ENCODE results near the gene RHOXF2. TPM values are rescaled to one million over a fixed set of nuclear protein-coding genes. Genes with fewer than 3 reads are reported as not detected.
"Not testable (repeated sequence)": the region's sequence is repeated elsewhere in the genome, so short reads cannot be mapped to it uniquely, and the experiment has no call there.

RHOXF2 gene
- total RNA-seq, 1 donor from 2014 or later, result not detected

DNA sequence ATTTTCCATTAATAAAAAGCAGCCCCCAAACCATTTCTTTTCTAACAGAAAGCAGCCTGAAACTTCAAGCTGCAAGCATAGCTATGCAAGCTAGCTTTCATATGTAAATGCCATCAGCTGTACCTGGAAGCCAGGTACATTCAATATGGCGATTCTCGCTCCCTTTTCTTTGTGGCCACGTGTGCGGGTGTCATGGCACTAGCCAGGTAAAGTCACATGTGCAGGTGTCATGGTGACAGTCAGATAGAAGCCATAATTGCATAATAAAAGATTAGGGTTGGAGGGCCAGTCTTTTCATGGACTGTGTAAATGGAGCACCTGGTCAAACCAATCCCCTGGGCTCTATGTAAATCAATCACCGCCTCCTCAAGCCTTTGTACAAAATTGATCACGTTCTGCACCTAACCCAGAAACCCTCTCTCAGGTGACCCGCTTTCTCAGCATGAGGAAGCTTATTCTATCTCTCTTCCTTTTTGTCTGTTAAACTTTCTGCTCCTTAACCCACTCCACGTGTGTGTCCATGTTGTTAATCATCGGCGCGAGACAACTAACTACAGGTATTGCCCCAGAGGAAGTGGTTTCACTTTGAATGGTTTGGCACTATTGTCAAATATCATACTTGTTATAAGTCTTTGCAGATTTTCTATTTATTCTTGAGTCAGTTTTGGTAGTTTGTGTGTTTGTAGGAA lies 18.0 kb upstream of the RHOXF2 start:
- TF ChIP-seq, protein P1, sequence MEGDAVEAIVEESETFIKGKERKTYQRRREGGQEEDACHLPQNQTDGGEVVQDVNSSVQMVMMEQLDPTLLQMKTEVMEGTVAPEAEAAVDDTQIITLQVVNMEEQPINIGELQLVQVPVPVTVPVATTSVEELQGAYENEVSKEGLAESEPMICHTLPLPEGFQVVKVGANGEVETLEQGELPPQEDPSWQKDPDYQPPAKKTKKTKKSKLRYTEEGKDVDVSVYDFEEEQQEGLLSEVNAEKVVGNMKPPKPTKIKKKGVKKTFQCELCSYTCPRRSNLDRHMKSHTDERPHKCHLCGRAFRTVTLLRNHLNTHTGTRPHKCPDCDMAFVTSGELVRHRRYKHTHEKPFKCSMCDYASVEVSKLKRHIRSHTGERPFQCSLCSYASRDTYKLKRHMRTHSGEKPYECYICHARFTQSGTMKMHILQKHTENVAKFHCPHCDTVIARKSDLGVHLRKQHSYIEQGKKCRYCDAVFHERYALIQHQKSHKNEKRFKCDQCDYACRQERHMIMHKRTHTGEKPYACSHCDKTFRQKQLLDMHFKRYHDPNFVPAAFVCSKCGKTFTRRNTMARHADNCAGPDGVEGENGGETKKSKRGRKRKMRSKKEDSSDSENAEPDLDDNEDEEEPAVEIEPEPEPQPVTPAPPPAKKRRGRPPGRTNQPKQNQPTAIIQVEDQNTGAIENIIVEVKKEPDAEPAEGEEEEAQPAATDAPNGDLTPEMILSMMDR (IDR thresholded peaks at IDR 0.05; ENCODE audit: unreplicated experiment), result no peak
- Mint-ChIP-seq H3K27ac (ENCODE audit: unreplicated experiment) (no peak overlapping the region), H3K27me3 (ENCODE audit: unreplicated experiment) (no peaks in the 10 kb centered on the region), H3K36me3 (ENCODE audit: low read depth, unreplicated experiment) (no peaks in the 10 kb centered on the region), H3K4me1 (ENCODE audit: unreplicated experiment) (no peaks in the 10 kb centered on the region), H3K4me3 (ENCODE audit: unreplicated experiment) (no peak overlapping the region), H3K9me3 (ENCODE audit: unreplicated experiment) (no peaks in the 10 kb centered on the region)
- DNase-seq (ENCODE audit: low spot score), result no peak

DNA sequence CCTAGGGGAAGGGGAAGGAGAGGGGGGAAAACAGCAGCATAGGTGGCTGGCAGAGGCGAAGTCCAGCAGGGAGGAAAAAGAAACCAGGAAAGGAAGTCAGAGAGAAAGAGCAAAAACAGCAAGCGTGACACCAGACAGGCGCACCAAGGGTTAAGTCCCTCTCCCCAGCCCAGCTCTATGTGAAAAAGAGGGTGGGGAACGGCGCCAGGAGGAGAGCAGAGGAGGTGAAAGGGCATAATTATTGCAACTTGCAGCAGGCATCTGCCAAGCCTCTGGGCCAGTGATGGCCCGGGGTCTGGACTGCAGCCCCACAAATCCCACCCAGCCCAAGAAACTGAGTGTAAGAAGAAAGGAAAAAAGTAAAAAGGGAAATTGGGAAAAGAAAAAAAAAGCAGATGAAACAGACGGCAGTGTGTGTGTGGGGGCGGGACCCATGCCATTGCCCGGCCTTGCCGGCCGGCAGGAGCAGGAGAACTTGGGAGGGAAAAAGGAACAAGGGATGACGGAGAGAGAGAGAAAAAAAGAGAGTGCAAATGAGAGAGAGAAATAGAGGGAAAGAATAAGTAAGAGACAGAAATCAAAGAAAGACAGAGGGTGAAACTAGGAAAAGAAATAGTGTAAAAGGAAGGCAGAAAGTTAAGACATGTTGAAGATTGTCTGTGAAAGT lies 14.1 kb upstream of the RHOXF2 start:
- Mint-ChIP-seq H3K4me3 (ENCODE audit: unreplicated experiment) (no peak overlapping the region), H3K4me1 (ENCODE audit: unreplicated experiment) (no peaks in the 10 kb centered on the region), H3K27me3 (ENCODE audit: unreplicated experiment) (no peaks in the 10 kb centered on the region), H3K9me3 (ENCODE audit: unreplicated experiment) (peaks cover 14% of the 10 kb centered on the region), H3K27ac (ENCODE audit: unreplicated experiment) (peak overlapping the region; percentile 83), H3K36me3 (ENCODE audit: low read depth, unreplicated experiment) (peaks cover 10% of the 10 kb centered on the region)
- no peak for DNase-seq (ENCODE audit: low spot score)
- TF ChIP-seq, protein P1 (IDR thresholded peaks at IDR 0.05; ENCODE audit: unreplicated experiment), result no peak

DNA sequence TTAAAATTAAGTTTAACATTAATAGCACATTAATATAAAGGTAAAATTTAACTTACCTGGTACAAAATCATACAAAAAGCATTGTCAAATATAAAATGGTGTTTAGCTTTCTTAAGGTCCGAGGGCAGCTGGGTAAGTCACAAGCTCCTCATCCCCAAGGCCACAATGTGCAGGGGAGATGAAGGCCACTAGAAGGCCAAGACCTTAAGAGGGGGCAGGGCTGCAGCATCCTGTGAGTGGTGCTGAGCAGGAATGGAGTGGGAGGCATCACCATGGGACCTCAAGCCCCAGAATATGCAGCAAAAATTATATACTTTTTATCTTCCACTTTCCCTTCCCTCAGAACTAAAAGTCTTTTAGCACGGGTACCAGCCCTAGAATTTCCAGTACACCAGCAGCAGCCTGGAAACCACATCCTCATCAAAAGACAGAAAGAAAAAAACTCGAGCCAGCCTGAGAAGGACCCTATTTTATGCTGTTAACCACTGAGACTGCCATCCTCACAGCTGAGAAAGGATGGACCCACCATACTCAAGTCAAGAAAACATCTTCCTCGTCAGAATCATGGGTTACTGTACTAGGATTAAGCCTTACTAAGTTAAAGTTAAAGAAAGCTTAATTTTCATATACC lies 13.0 kb upstream of the RHOXF2 start:
- H3K36me3 Mint-ChIP-seq (ENCODE audit: low read depth, unreplicated experiment), result peaks cover 10% of the 10 kb centered on the region
- peaks cover 14% of the 10 kb centered on the region for H3K9me3 Mint-ChIP-seq (ENCODE audit: unreplicated experiment)
- H3K27me3 Mint-ChIP-seq (ENCODE audit: unreplicated experiment), result no peaks in the 10 kb centered on the region
- TF ChIP-seq, protein P1 (IDR thresholded peaks at IDR 0.05; ENCODE audit: unreplicated experiment), result no peak
- H3K27ac Mint-ChIP-seq (ENCODE audit: unreplicated experiment), result no peak overlapping the region
- no peaks in the 10 kb centered on the region for H3K4me1 Mint-ChIP-seq (ENCODE audit: unreplicated experiment)
- DNase-seq (ENCODE audit: low spot score), result no peak
- H3K4me3 Mint-ChIP-seq (ENCODE audit: unreplicated experiment), result no peak overlapping the region

DNA sequence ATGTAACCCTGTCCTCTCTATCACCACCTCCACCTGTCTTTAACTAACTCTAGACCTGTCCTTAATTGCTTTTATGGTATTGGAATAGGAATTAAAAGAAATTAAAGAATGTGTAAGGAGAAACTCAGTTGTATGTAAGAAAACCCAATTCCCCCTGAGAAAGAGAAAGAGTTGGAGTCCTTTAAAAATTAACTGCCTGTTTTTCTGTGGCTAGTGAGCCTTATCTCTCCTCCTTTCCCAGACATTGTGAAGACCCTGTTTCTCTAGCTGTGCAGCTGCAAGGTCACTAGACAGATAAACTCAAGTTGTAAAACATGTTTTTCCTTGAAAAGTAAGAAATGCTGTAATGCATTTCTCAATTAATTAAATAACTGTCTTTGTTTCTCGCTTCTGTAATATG lies 12.1 kb upstream of the RHOXF2 start:
- not testable (repeated sequence) for H3K4me3 Mint-ChIP-seq (ENCODE audit: unreplicated experiment); H3K27me3 Mint-ChIP-seq (ENCODE audit: unreplicated experiment); H3K27ac Mint-ChIP-seq (ENCODE audit: unreplicated experiment); H3K4me1 Mint-ChIP-seq (ENCODE audit: unreplicated experiment); H3K36me3 Mint-ChIP-seq (ENCODE audit: low read depth, unreplicated experiment); DNase-seq (ENCODE audit: low spot score)
- H3K9me3 Mint-ChIP-seq (ENCODE audit: unreplicated experiment), result peaks cover 14% of the 10 kb centered on the region

DNA sequence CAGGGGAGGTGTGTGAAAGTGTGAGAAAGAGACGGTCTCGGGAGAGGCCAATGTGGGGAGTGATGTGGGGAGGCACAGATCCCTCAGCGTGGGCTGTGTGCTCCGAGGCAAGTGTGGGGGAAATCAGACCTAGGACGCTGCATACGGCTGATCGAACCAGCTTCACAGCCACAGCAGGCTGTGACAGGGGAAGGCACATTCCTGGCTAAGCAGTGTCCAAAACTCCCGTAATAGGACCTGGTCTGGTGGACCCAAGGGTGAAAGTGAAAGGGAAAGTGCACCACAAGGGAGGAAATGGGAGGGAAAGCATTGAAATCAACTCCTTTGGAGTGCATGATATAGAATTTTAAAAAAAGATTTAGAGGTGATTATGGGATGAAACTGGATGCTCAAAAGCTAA lies 10.9 kb upstream of the RHOXF2 start:
- no peak overlapping the region for H3K4me3 Mint-ChIP-seq (ENCODE audit: unreplicated experiment)
- no peak for DNase-seq (ENCODE audit: low spot score)
- peaks cover 10% of the 10 kb centered on the region for H3K36me3 Mint-ChIP-seq (ENCODE audit: low read depth, unreplicated experiment)
- TF ChIP-seq, protein P1 (IDR thresholded peaks at IDR 0.05; ENCODE audit: unreplicated experiment), result no peak
- no peak overlapping the region for H3K27ac Mint-ChIP-seq (ENCODE audit: unreplicated experiment)
- H3K9me3 Mint-ChIP-seq (ENCODE audit: unreplicated experiment), result peaks cover 14% of the 10 kb centered on the region
- H3K27me3 Mint-ChIP-seq (ENCODE audit: unreplicated experiment), result no peaks in the 10 kb centered on the region
- H3K4me1 Mint-ChIP-seq (ENCODE audit: unreplicated experiment), result no peaks in the 10 kb centered on the region

DNA sequence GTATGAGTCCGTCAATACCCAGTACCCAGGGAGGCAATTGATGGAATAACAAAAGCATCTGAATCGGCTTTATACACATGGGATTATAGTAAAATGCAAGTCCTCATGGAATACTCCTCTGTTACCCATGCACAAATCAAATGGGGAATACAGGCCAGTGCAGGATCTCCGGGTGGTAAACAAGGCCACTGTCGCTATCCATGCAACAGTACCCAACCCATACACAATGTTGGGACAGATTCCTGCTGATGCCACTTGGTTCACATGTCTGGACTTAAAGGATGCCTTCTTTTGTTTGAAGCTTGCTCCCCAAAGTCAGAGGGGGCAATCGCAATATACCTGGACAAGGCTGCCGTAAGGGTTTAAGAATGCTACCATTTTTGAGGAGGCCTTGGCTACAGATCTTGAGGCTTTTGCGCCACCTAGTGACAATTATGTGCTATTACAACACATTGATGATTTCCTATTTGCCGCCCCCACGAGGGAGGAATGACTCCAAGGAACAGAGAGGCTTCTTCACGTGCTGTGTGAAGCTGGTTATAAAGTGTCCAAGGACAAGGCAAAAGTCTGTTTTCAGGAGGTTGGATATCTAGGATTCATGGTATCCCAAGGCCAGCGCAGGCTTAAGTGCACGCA lies 8.2 kb upstream of the RHOXF2 start:
- H3K27me3 Mint-ChIP-seq (ENCODE audit: unreplicated experiment); H3K4me3 Mint-ChIP-seq (ENCODE audit: unreplicated experiment); H3K36me3 Mint-ChIP-seq (ENCODE audit: low read depth, unreplicated experiment); DNase-seq (ENCODE audit: low spot score); H3K4me1 Mint-ChIP-seq (ENCODE audit: unreplicated experiment); H3K27ac Mint-ChIP-seq (ENCODE audit: unreplicated experiment): not testable (repeated sequence)
- H3K9me3 Mint-ChIP-seq (ENCODE audit: unreplicated experiment), result peaks cover 14% of the 10 kb centered on the region

DNA sequence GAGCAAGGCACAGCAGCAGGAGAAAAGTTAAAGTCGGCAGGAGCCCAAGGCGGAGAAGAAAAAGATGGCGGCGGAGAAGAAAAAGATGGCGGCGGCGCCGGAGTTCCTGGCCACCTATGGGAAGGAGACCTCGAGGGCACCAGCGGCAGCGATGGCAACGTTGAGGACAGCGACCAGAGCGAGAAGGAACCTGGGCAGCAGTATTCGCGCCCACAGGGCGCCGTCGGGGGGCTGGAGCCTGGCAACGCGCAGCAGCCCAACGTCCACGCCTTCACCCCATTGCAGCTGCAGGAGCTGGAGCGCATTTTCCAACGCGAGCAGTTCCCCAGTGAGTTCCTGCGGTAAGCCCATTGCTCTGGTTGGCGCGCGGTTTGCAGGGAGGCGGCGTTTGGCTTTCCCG lies 673 bp downstream of the RHOXF2 start:
- not testable (repeated sequence) for DNase-seq (ENCODE audit: low spot score); H3K4me3 Mint-ChIP-seq (ENCODE audit: unreplicated experiment); H3K4me1 Mint-ChIP-seq (ENCODE audit: unreplicated experiment); H3K27ac Mint-ChIP-seq (ENCODE audit: unreplicated experiment); H3K27me3 Mint-ChIP-seq (ENCODE audit: unreplicated experiment); H3K36me3 Mint-ChIP-seq (ENCODE audit: low read depth, unreplicated experiment); H3K9me3 Mint-ChIP-seq (ENCODE audit: unreplicated experiment)

DNA sequence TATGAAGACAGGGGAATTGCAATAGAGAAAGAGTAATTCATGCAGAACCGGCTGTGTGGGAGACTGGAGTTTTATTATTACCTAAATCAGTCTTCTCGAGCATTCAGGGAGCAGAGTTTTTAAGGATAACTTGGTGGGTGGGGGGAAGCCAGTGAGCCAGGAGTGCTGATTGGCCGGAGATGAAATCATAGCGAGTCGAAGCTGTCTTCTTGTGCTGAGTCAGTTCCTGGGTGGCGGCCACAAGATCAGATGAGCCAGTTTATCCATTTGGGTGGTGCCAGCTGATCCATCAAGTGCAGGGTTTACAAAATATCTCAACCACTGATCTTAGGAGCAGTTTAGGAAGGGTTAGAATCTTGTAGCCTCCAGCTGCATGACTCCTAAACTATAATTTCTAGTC lies 34.8 kb downstream of the RHOXF2 start:
- not testable (repeated sequence) for H3K9me3 Mint-ChIP-seq (ENCODE audit: unreplicated experiment); H3K27ac Mint-ChIP-seq (ENCODE audit: unreplicated experiment); H3K4me1 Mint-ChIP-seq (ENCODE audit: unreplicated experiment); H3K36me3 Mint-ChIP-seq (ENCODE audit: low read depth, unreplicated experiment); H3K27me3 Mint-ChIP-seq (ENCODE audit: unreplicated experiment); DNase-seq (ENCODE audit: low spot score); H3K4me3 Mint-ChIP-seq (ENCODE audit: unreplicated experiment)
